Lower leg skin (tissue), 4 donors: Measurements from ENCODE around the gene DDX49. TPM values are rescaled to one million over a fixed set of nuclear protein-coding genes. Genes with fewer than 3 reads are reported as not detected.

Experiments
- DNase-seq, 2 donors: peaks; one replicate each; pipeline ENCODE4 v3.0.0-alpha.2; 2019; ENCODE audit warnings: low spot score in 2 of 2
- H3K4me3 ChIP-seq: fragments of 200-600 bp; sonication (generic); 2 replicates; pipeline ENCODE4 v1.5.1; 2017; ENCODE audit warnings: mild to moderate bottlenecking, low read depth; ENCODE audit not compliant: poor library complexity, severe bottlenecking
- POLR2A ChIP-seq, 2 donors: fragments of 450-650 bp; IDR thresholded peaks; one replicate each; pipeline ENCODE4 v1.6.1; 2016 to 2017; ENCODE audit warnings: antibody characterized with exemption in 2 of 2, mild to moderate bottlenecking in 1 of 2, moderate library complexity in 1 of 2
- WGBS, 2 donors: methylation state at CpG; one replicate each; pipeline ENCODE4 v1.1.5; 2018; 5-methylcytosine and 5-hydroxymethylcytosine counted together
- intact Hi-C: fragments of 100-400 bp; cut with DNase I; formaldehyde crosslinking; loops from one replicate; pipeline ENCODE4 v1.15.0; 2023; ENCODE audit warnings: low total_unique reads
- total RNA-seq, 4 donors: library from RNA; depleted of rRNA; stranded (reverse); fragments of >200 nt; gene quantifications; one replicate each; pipeline ENCODE4 v1.1.0, GENCODE V29; 2016
- TF ChIP-seq, protein P1 (sequence below), 3 donors: fragments of 450-650 bp; IDR thresholded peaks; one replicate each; pipeline ENCODE4 v1.5.1; 2016; ENCODE audit warnings: antibody characterized with exemption in 3 of 3, mild to moderate bottlenecking in 3 of 3, moderate library complexity in 2 of 3

DDX49 gene
- total RNA-seq, 4 donors from 2014 or later, result 50.0 to 87.7 (median 65.5) TPM

DNA sequence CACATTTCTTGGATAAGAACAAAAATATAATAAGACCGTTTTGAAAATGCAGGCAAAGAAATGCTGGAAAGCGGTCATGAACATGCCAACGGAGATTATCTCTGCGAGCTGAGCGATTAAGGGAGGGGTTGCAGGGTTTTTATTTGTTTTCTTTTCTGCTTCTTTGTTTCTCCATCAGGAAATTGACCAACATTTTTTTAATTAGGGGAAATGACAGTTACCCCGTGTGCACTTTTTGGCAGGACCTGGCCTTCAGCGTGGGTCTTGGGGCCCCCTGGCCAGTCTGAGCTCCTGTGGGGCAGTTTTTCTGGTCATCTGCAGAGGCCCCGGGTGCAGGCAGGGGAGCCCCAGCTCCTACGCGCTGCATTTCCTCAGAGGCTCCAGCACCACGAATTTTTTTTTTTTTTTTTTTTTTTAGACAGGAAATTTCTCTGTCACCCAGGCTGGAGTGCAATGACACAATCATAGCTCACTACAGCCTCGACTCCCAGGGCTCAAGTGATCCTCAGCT, 52.8 kb downstream of the DDX49 start:
- no peak for DNase-seq
- no peak for TF ChIP-seq POLR2A (IDR thresholded peaks at IDR 0.05)
- TF ChIP-seq, protein P1, sequence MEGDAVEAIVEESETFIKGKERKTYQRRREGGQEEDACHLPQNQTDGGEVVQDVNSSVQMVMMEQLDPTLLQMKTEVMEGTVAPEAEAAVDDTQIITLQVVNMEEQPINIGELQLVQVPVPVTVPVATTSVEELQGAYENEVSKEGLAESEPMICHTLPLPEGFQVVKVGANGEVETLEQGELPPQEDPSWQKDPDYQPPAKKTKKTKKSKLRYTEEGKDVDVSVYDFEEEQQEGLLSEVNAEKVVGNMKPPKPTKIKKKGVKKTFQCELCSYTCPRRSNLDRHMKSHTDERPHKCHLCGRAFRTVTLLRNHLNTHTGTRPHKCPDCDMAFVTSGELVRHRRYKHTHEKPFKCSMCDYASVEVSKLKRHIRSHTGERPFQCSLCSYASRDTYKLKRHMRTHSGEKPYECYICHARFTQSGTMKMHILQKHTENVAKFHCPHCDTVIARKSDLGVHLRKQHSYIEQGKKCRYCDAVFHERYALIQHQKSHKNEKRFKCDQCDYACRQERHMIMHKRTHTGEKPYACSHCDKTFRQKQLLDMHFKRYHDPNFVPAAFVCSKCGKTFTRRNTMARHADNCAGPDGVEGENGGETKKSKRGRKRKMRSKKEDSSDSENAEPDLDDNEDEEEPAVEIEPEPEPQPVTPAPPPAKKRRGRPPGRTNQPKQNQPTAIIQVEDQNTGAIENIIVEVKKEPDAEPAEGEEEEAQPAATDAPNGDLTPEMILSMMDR (IDR thresholded peaks at IDR 0.05), result no peak
- 33 to 42% methylated on average over 12 of the region's 12 CpGs for WGBS, 2 donors
- intact Hi-C loops, result no loop called here
- H3K4me3 ChIP-seq, result no peak overlapping the region

- no peak for DNase-seq
- TF ChIP-seq, protein P1 (IDR thresholded peaks at IDR 0.05), result no peak
- TF ChIP-seq POLR2A (IDR thresholded peaks at IDR 0.05), result no peak
- no peak overlapping the region for H3K4me3 ChIP-seq
- WGBS, 2 donors, result 70 to 92% methylated on average over 5 of the region's 5 CpGs
- intact Hi-C loops, result no loop called here
Measured at GRCh38 chr19:18972851-18973250, 53.3 kb downstream of the DDX49 start.

- intact Hi-C loops, result no loop called here
- no peak overlapping the region for H3K4me3 ChIP-seq
- TF ChIP-seq, protein P1 (IDR thresholded peaks at IDR 0.05), result no peak
- TF ChIP-seq POLR2A (IDR thresholded peaks at IDR 0.05), result no peak
- no peak for DNase-seq
- WGBS, 2 donors, result 91 to 98% methylated on average over 3 of the region's 3 CpGs
Measured at GRCh38 chr19:18975011-18975410, 55.5 kb downstream of the DDX49 start.

- intact Hi-C loops, result no loop called here
- 39 to 52% methylated on average over 10 of the region's 10 CpGs for WGBS, 2 donors
Measured at GRCh38 chr19:18975869-18976268, 56.4 kb downstream of the DDX49 start.

More at GRCh38 chr19:18975869-18976268, 56.4 kb downstream of the DDX49 start:
- no peak overlapping the region for H3K4me3 ChIP-seq
- DNase-seq, result no peak
- no peak for TF ChIP-seq POLR2A (IDR thresholded peaks at IDR 0.05)
- TF ChIP-seq, protein P1 (IDR thresholded peaks at IDR 0.05), result no peak

Other genes starting within 250 kb of the DDX49 start
- 1 to 10 TPM; 2.1 to 5.5 (median 4.2) TPM for gene CRTC1, start 236.0 kb upstream of the DDX49 start, total RNA-seq
- 10 to 100 TPM; 12.6 to 18.3 (median 14.9) TPM for gene COMP, start 128.4 kb upstream of the DDX49 start, total RNA-seq
- gene UPF1, start 87.8 kb upstream of the DDX49 start, total RNA-seq, result 100 to 1,000 TPM in 3 of 4 donors, 10 to 100 TPM in 1; 91.6 to 116 (median 102) TPM
- gene CERS1, start 23.6 kb upstream of the DDX49 start, total RNA-seq, result under 1 TPM in 2 of 4 donors, not detected in 2; 0.39 to 0.57 TPM
- gene COPE, start 328 bp upstream of the DDX49 start, total RNA-seq, result 100 to 1,000 TPM; 173 to 238 (median 197) TPM
- gene HOMER3, start 21.5 kb downstream of the DDX49 start, total RNA-seq, result 10 to 100 TPM; 32.3 to 49.5 (median 37.2) TPM
- gene SUGP2, start 113.8 kb downstream of the DDX49 start, total RNA-seq, result 10 to 100 TPM; 16.2 to 29.8 (median 20.8) TPM
- gene ARMC6, start 113.9 kb downstream of the DDX49 start, total RNA-seq, result 10 to 100 TPM; 11.3 to 41.0 (median 21.9) TPM
- 10 to 100 TPM in 1 of 4 donors, 1 to 10 TPM in 3; 4.6 to 13.9 (median 7.4) TPM for gene SLC25A42, start 144.3 kb downstream of the DDX49 start, total RNA-seq
- 10 to 100 TPM; 25.7 to 30.1 (median 27.9) TPM for gene TMEM161A, start 218.8 kb downstream of the DDX49 start, total RNA-seq